ENCODE results near the gene PRAC1.

PRAC1 gene

DNA sequence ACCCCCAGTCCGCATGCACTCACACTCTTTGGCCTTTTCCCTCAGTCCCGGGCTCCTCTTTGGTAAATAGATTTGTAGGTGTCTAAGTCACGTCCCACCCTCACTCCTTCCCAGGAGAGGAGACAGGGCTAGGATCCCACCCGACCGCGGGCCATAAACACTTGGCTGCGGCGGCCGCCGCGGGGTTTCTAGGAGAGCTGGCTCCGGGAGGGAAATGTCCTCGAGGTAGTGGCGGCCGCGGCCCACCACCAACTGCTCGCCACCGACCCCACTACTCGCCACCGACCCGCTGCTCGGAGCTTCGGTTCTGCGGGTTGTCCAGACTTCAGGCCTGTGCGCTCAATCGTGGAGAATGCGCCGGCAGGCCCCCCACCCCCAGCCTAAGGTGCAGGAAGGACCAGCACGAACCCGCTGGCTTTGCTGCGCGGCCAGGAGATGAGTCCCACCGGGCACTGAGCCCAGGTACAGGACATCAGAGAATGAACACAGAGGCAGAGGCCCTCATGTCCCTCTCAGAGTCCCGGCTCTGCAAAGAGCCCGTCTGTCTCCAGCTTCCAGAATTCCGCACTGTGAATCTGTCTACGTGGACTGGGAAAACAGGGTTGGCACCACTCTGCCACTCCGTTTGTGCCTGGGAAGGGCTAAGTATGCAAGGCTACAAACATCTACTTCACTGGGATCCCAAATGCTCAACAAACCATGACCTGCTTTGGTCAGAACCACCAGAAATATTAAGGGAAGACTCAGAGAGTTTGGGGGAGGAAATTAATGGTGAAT lies 3.2 kb upstream of the PRAC1 start:
- DNase-seq (ENCODE audit: low read depth, low spot score): no peak
- H3K27ac ChIP-seq (ENCODE audit: low read length): no peak overlapping the region
- WGBS (ENCODE audit: insufficient coverage, insufficient read length): no CpG with 5 or more reads among the region's 38 CpGs
- no peaks in the 10 kb centered on the region for H3K9me3 ChIP-seq (ENCODE audit: control insufficient read depth, insufficient read depth, low read length)
- no peak overlapping the region for H3K4me3 ChIP-seq (ENCODE audit: low read length)
- peaks cover 98% of the 10 kb centered on the region for H3K27me3 ChIP-seq (ENCODE audit: control insufficient read depth, insufficient read depth, low read length)
- H3K4me1 ChIP-seq (ENCODE audit: control insufficient read depth, insufficient read depth, low read length): peaks cover 3% of the 10 kb centered on the region
- H3K36me3 ChIP-seq (ENCODE audit: control insufficient read depth, insufficient read depth, low read length): no peaks in the 10 kb centered on the region

GRCh38 chr17:48725004-48725287 lies 2.6 kb upstream of the PRAC1 start:
- Histone ChIP-seq H3K27me3 (ENCODE audit: control insufficient read depth, insufficient read depth, low read length) (peaks cover 98% of the 10 kb centered on the region), H3K36me3 (ENCODE audit: control insufficient read depth, insufficient read depth, low read length) (no peaks in the 10 kb centered on the region), H3K4me1 (ENCODE audit: control insufficient read depth, insufficient read depth, low read length) (peaks cover 6% of the 10 kb centered on the region), H3K9me3 (ENCODE audit: control insufficient read depth, insufficient read depth, low read length) (no peaks in the 10 kb centered on the region), H3K4me3 (ENCODE audit: low read length) (no peak overlapping the region), H3K27ac (ENCODE audit: low read length) (no peak overlapping the region)
- no CpG with 5 or more reads among the region's 16 CpGs for WGBS (ENCODE audit: insufficient coverage, insufficient read length)
- no peak for DNase-seq (ENCODE audit: low read depth, low spot score)

- Histone ChIP-seq H3K4me3 (ENCODE audit: low read length) (no peak overlapping the region), H3K27me3 (ENCODE audit: control insufficient read depth, insufficient read depth, low read length) (peaks cover 95% of the 10 kb centered on the region), H3K4me1 (ENCODE audit: control insufficient read depth, insufficient read depth, low read length) (peaks cover 6% of the 10 kb centered on the region), H3K27ac (ENCODE audit: low read length) (no peak overlapping the region), H3K36me3 (ENCODE audit: control insufficient read depth, insufficient read depth, low read length) (no peaks in the 10 kb centered on the region), H3K9me3 (ENCODE audit: control insufficient read depth, insufficient read depth, low read length) (no peaks in the 10 kb centered on the region)
- DNase-seq (ENCODE audit: low read depth, low spot score): no peak
- no CpG with 5 or more reads among the region's 32 CpGs for WGBS (ENCODE audit: insufficient coverage, insufficient read length)
Measured at GRCh38 chr17:48724251-48725003, 2.1 kb upstream of the PRAC1 start.

DNA sequence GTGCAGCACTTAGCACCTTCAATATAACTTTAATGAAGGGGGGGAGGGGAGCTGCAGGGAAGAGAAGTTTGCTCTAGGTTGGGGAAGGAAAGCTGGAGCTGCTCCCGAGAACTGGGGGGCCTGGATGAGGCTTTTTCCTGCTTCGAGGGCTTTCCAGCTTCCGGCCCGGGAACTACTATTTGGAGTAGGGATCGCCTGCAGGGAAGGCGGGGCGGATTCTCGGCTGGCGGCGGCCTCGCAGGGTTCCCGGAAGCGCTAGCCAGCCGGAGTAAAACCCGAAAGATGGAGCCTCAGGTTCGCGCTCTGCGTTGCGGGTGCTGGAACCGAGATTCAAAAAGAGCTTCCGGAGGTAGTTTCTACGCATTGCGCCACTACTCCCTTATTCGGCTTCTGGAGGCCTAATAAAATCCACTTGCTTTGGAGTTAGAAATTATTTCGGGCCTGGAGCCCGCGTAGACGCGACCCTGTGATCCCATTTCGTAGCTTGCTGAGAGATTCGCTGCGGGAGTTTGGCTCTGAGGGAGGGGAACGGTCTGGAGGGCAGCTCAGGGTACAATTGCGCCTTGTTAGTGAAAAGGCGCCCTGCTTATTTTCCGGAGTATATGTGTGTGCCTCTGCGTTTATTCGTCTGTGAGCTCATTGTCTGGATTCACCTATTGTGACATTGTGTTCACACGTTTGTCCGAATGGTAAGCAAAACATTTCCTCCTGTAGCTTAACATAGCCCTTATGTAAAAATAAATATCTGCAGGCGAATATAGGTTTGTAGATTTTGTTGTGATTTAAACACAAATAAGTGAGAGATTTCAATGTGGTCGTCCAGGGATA lies 1.3 kb upstream of the PRAC1 start:
- Histone ChIP-seq H3K27me3 (ENCODE audit: control insufficient read depth, insufficient read depth, low read length) (peaks cover 96% of the 10 kb centered on the region), H3K9me3 (ENCODE audit: control insufficient read depth, insufficient read depth, low read length) (no peaks in the 10 kb centered on the region), H3K4me1 (ENCODE audit: control insufficient read depth, insufficient read depth, low read length) (peaks cover 6% of the 10 kb centered on the region), H3K4me3 (ENCODE audit: low read length) (no peak overlapping the region), H3K27ac (ENCODE audit: low read length) (no peak overlapping the region), H3K36me3 (ENCODE audit: control insufficient read depth, insufficient read depth, low read length) (no peaks in the 10 kb centered on the region)
- no CpG with 5 or more reads among the region's 42 CpGs for WGBS (ENCODE audit: insufficient coverage, insufficient read length)
- DNase-seq (ENCODE audit: low read depth, low spot score): no peak

DNA sequence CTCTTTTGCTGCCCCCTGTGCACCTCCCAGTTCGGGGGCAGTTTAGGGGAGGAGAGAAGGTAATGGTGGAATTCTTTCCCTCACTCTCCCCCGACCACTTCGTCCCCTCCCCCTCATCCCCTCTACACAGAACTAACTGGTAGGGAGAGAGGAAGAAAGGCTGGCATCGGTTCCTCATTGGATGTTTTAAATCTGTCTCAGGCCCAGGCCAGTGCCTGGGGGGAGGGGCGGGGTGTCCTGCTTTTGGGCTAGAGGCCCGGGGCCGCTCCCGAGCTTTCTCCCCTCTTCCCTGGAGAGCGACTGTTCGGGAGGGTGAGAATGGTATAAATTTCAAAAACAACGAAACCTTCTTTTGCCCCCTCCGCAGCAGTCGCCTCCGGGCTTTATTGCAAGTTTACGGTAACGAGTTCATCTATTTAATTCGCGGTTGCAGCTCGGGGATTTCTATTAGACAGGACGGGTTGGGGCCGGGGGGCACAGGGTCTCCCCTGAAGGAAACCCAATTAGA lies 651 bp upstream of the PRAC1 start, which contains the start of gene PRAC2:
TSS of gene PRAC2 (plus strand) at position 271 of the 508 bp plus-strand sequence. CDS start 1,226 bp downstream, outside the sequence.
- H3K4me1 ChIP-seq (ENCODE audit: control insufficient read depth, insufficient read depth, low read length): peaks cover 4% of the 10 kb centered on the region
- no peak within 1 kb of the TSS for H3K27ac ChIP-seq (ENCODE audit: low read length)
- no peaks in the 10 kb centered on the region for H3K9me3 ChIP-seq (ENCODE audit: control insufficient read depth, insufficient read depth, low read length)
- H3K36me3 ChIP-seq (ENCODE audit: control insufficient read depth, insufficient read depth, low read length): no peaks in the 10 kb centered on the region
- H3K27me3 ChIP-seq (ENCODE audit: control insufficient read depth, insufficient read depth, low read length): peaks cover 96% of the 10 kb centered on the region
- DNase-seq (ENCODE audit: low read depth, low spot score): no peak
- no CpG with 5 or more reads among the region's 21 CpGs for WGBS (ENCODE audit: insufficient coverage, insufficient read length)
- no peak within 1 kb of the TSS for H3K4me3 ChIP-seq (ENCODE audit: low read length)

DNA sequence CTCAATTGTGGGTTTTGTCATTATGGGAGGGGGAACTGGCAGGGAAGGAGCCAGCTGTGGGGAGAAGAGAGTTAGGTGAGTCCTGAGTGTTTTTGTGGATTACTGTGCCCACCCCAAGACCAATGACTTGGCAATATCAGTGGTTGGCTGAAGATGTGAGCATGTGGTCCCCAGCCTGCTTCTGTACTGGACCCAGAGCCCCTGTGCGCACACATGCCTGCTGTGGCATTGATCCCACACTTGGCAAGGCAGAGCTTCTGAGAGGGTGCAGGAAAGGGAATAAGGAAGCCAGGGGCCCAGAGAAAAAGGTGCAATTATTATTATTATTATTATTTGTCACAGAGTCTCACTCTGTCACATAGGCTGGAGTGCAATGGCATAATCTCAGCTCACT lies 1.3 kb downstream of the PRAC1 start:
- H3K4me3 ChIP-seq (ENCODE audit: low read length): no peak overlapping the region
- H3K27ac ChIP-seq (ENCODE audit: low read length): no peak overlapping the region
- no peak for DNase-seq (ENCODE audit: low read depth, low spot score)
- no CpG with 5 or more reads among the region's 1 CpG for WGBS (ENCODE audit: insufficient coverage, insufficient read length)
- peaks cover 85% of the 10 kb centered on the region for H3K27me3 ChIP-seq (ENCODE audit: control insufficient read depth, insufficient read depth, low read length)
- H3K9me3 ChIP-seq (ENCODE audit: control insufficient read depth, insufficient read depth, low read length): no peaks in the 10 kb centered on the region
- H3K36me3 ChIP-seq (ENCODE audit: control insufficient read depth, insufficient read depth, low read length): no peaks in the 10 kb centered on the region
- H3K4me1 ChIP-seq (ENCODE audit: control insufficient read depth, insufficient read depth, low read length): peaks cover 4% of the 10 kb centered on the region

- Histone ChIP-seq H3K9me3 (ENCODE audit: control insufficient read depth, insufficient read depth, low read length) (no peaks in the 10 kb centered on the region), H3K27ac (ENCODE audit: low read length) (no peak overlapping the region), H3K27me3 (ENCODE audit: control insufficient read depth, insufficient read depth, low read length) (peaks cover 79% of the 10 kb centered on the region), H3K4me3 (ENCODE audit: low read length) (no peak overlapping the region), H3K36me3 (ENCODE audit: control insufficient read depth, insufficient read depth, low read length) (no peaks in the 10 kb centered on the region), H3K4me1 (ENCODE audit: control insufficient read depth, insufficient read depth, low read length) (peaks cover 4% of the 10 kb centered on the region)
- DNase-seq (ENCODE audit: low read depth, low spot score): no peak
- no CpG with 5 or more reads among the region's 11 CpGs for WGBS (ENCODE audit: insufficient coverage, insufficient read length)
Measured at GRCh38 chr17:48720266-48721008, 1.9 kb downstream of the PRAC1 start.

DNA sequence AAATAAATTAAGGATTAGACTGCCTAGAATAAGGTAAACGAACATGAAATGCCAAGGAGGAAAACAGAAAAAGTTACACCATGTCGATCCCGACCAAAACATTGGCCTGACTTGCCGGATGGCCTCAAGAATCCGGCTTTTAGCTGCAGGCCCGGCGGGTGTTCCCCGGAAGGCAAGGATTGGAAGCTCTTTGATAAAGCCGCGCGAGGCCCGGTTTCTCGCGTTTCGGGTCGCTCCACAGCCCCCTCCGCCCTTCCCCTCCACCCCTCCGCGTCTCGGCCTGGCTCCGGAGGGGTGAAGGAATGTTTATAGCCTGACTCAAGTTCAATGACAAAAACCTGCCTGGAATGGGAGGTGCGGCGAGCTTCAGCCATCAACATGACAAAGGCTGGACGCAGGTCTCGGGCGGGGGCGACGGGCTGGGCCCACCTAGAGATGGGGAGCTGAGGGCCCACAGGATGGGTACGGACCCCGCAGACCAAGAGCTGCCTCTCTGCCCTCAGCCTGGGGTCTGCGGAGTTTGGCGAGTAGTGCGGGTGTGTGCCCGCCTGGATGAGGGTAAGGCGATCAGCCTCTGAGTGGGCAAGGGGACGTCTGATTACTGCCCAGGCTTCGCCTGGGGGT lies 2.6 kb downstream of the PRAC1 start:
- DNase-seq (ENCODE audit: low read depth, low spot score): no peak
- Histone ChIP-seq H3K4me3 (ENCODE audit: low read length) (no peak overlapping the region), H3K36me3 (ENCODE audit: control insufficient read depth, insufficient read depth, low read length) (no peaks in the 10 kb centered on the region), H3K27ac (ENCODE audit: low read length) (no peak overlapping the region), H3K27me3 (ENCODE audit: control insufficient read depth, insufficient read depth, low read length) (peaks cover 72% of the 10 kb centered on the region), H3K4me1 (ENCODE audit: control insufficient read depth, insufficient read depth, low read length) (peaks cover 4% of the 10 kb centered on the region), H3K9me3 (ENCODE audit: control insufficient read depth, insufficient read depth, low read length) (no peaks in the 10 kb centered on the region)
- no CpG with 5 or more reads among the region's 37 CpGs for WGBS (ENCODE audit: insufficient coverage, insufficient read length)

DNA sequence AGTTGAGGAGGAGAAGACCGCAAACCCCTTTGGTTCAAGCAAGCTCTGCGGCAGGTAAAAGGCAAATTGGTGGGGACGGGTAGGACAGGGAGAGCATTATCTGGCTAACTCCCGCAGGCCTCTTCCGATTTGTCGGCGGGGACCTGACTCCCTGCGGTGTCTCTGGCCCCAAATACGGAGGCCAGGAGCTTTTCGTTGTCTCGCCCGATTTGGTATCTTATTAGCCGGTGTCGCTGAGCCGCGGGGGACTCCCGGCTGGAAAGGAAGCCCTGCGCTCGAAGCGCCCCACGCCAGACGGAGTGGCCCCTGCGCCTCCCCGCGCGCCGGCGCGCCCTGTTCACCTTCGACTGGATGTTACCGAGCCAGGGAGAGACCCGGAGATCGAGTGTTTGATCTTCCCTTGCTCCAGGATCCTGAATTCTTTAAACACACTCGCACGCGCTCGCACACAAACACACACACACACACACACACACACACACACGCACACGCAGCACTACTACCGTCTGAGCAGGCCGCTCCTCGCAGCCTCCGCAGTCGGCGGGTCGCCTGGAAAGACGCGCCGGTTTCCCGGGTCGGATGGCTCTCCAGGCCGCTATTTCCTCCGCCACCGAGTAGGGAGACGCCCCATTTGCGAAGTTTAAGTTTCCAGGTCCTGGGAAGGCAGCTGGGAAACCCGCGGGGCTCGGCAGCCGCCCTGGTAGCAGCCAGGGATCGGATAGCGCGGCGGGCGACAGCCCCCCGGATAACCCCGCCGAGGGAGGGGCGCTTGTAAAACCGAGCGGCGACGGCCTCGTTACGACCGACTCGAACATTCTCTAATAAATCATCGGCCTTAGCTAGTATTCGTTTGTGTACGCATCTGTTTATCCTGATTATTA lies 3.3 kb downstream of the PRAC1 start:
- no CpG with 5 or more reads among the region's 80 CpGs for WGBS (ENCODE audit: insufficient coverage, insufficient read length)
- H3K9me3 ChIP-seq (ENCODE audit: control insufficient read depth, insufficient read depth, low read length): no peaks in the 10 kb centered on the region
- H3K36me3 ChIP-seq (ENCODE audit: control insufficient read depth, insufficient read depth, low read length): no peaks in the 10 kb centered on the region
- H3K27me3 ChIP-seq (ENCODE audit: control insufficient read depth, insufficient read depth, low read length): peaks cover 66% of the 10 kb centered on the region
- DNase-seq (ENCODE audit: low read depth, low spot score): no peak
- no peak overlapping the region for H3K27ac ChIP-seq (ENCODE audit: low read length)
- no peak overlapping the region for H3K4me3 ChIP-seq (ENCODE audit: low read length)
- H3K4me1 ChIP-seq (ENCODE audit: control insufficient read depth, insufficient read depth, low read length): peaks cover 4% of the 10 kb centered on the region

Data from iPS DF 6.9 (cell line).